ENCODE data around the gene DNAJB7. TPM values are rescaled to one million over a fixed set of nuclear protein-coding genes. Genes with fewer than 3 reads are reported as not detected.
"Not testable (repeated sequence)": the region's sequence is repeated elsewhere in the genome, so short reads cannot be mapped to it uniquely, and the experiment has no call there.

DNAJB7 gene
- total RNA-seq, 1 donor from 2014 or later: not detected

DNA sequence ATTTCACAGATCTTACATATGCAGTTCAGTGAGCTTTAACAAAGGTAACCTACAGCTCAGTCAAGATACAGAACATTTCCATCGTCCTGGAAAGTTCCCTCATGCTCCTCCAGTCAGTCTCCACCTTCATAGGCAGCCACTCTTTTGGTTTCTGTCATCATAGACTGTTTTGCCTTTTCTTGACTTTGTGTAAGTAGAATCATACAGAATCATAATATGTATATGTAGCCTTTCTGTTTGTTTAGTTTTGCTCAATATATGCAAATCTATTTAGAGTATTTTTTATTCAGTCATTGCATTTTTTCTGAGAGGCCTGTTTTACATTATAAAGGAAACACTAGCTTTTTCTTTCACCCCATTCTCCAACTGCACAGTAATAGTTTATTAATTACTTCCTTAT, 15.0 kb upstream of the DNAJB7 start:
- Histone ChIP-seq H4K20me1 (ENCODE audit: insufficient read depth, low read length) (no peaks in the 10 kb centered on the region), H2AFZ (ENCODE audit: low read depth, low read length) (no peak overlapping the region), H3K4me3 (ENCODE audit: insufficient read depth, low read depth, low read length) (no peak overlapping the region), H3K27me3 (ENCODE audit: insufficient read depth, low read length) (no peaks in the 10 kb centered on the region), H3K4me2 (ENCODE audit: low read length) (no peak overlapping the region), H3K79me2 (ENCODE audit: insufficient read depth, low read length) (no peaks in the 10 kb centered on the region), H3K27ac (ENCODE audit: low read depth, low read length) (no peak overlapping the region), H3K9me3 (ENCODE audit: insufficient read depth, low read depth, low read length) (no peaks in the 10 kb centered on the region), H3K9ac (ENCODE audit: low read length) (no peak overlapping the region), H3K4me1 (ENCODE audit: insufficient read depth, low read length) (no peaks in the 10 kb centered on the region), H3K36me3 (ENCODE audit: insufficient read depth, low read length) (peaks cover 6% of the 10 kb centered on the region)
- TF ChIP-seq, protein P1, sequence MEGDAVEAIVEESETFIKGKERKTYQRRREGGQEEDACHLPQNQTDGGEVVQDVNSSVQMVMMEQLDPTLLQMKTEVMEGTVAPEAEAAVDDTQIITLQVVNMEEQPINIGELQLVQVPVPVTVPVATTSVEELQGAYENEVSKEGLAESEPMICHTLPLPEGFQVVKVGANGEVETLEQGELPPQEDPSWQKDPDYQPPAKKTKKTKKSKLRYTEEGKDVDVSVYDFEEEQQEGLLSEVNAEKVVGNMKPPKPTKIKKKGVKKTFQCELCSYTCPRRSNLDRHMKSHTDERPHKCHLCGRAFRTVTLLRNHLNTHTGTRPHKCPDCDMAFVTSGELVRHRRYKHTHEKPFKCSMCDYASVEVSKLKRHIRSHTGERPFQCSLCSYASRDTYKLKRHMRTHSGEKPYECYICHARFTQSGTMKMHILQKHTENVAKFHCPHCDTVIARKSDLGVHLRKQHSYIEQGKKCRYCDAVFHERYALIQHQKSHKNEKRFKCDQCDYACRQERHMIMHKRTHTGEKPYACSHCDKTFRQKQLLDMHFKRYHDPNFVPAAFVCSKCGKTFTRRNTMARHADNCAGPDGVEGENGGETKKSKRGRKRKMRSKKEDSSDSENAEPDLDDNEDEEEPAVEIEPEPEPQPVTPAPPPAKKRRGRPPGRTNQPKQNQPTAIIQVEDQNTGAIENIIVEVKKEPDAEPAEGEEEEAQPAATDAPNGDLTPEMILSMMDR (IDR thresholded peaks at IDR 0.05; ENCODE audit: insufficient read depth, low read depth, low read length): no peak
- no peak for TF ChIP-seq EZH2 (IDR thresholded peaks at IDR 0.05; ENCODE audit: insufficient read depth, low read length)
- no peak overlapping the region for H3K27ac Mint-ChIP-seq (ENCODE audit: unreplicated experiment)
- no peaks in the 10 kb centered on the region for H3K4me1 Mint-ChIP-seq (ENCODE audit: low read depth, unreplicated experiment)
- H3K4me3 Mint-ChIP-seq (ENCODE audit: unreplicated experiment): no peak overlapping the region
- H3K36me3 Mint-ChIP-seq (ENCODE audit: low read depth, unreplicated experiment): peaks cover 5% of the 10 kb centered on the region
- FAIRE-seq: no peak
- H3K27me3 Mint-ChIP-seq (ENCODE audit: low read depth, unreplicated experiment): no peaks in the 10 kb centered on the region
- no peak for DNase-seq (ENCODE audit: low read depth)
- H3K9me3 Mint-ChIP-seq (ENCODE audit: unreplicated experiment): no peaks in the 10 kb centered on the region

- Mint-ChIP-seq H3K4me1 (ENCODE audit: low read depth, unreplicated experiment) (no peaks in the 10 kb centered on the region), H3K27me3 (ENCODE audit: low read depth, unreplicated experiment) (no peaks in the 10 kb centered on the region), H3K27ac (ENCODE audit: unreplicated experiment) (no peak overlapping the region), H3K36me3 (ENCODE audit: low read depth, unreplicated experiment) (no peaks in the 10 kb centered on the region), H3K4me3 (ENCODE audit: unreplicated experiment) (no peak overlapping the region), H3K9me3 (ENCODE audit: unreplicated experiment) (no peaks in the 10 kb centered on the region)
- Histone ChIP-seq H3K27ac (ENCODE audit: low read depth, low read length) (no peak overlapping the region), H3K27me3 (ENCODE audit: insufficient read depth, low read length) (no peaks in the 10 kb centered on the region), H2AFZ (ENCODE audit: low read depth, low read length) (no peak overlapping the region), H3K9ac (ENCODE audit: low read length) (no peak overlapping the region), H3K4me3 (ENCODE audit: insufficient read depth, low read depth, low read length) (no peak overlapping the region), H3K4me1 (ENCODE audit: insufficient read depth, low read length) (no peaks in the 10 kb centered on the region), H3K36me3 (ENCODE audit: insufficient read depth, low read length) (peaks cover 3% of the 10 kb centered on the region), H3K79me2 (ENCODE audit: insufficient read depth, low read length) (no peaks in the 10 kb centered on the region), H4K20me1 (ENCODE audit: insufficient read depth, low read length) (no peaks in the 10 kb centered on the region), H3K4me2 (ENCODE audit: low read length) (no peak overlapping the region), H3K9me3 (ENCODE audit: insufficient read depth, low read depth, low read length) (no peaks in the 10 kb centered on the region)
- TF ChIP-seq, protein P1 (IDR thresholded peaks at IDR 0.05; ENCODE audit: insufficient read depth, low read depth, low read length): no peak
- TF ChIP-seq EZH2 (IDR thresholded peaks at IDR 0.05; ENCODE audit: insufficient read depth, low read length): no peak
- DNase-seq (ENCODE audit: low read depth) (no peak), FAIRE-seq (no peak)
Measured at GRCh38 chr22:40875111-40875510, 13.2 kb upstream of the DNAJB7 start.

DNA sequence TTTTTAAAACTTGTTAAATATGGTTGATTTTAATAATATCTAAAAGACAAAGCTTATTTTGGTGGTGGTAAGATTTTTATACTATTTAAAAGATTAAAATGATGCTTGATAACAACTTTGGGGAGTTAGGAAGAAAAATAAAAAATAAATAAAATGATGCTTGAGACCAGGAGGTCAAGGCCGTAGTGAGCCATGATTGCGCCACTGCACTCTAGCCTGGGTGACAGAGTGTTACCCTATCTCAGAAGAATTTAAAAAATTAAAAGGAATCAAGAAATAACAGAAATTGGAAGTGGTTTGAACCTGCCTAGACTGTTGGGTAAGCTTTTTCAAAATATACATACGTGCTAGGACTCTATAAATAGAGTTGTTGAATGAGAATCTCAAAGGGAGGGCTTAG, 12.1 kb upstream of the DNAJB7 start:
- Mint-ChIP-seq H3K9me3 (ENCODE audit: unreplicated experiment) (no peaks in the 10 kb centered on the region), H3K27me3 (ENCODE audit: low read depth, unreplicated experiment) (no peaks in the 10 kb centered on the region), H3K4me1 (ENCODE audit: low read depth, unreplicated experiment) (no peaks in the 10 kb centered on the region), H3K27ac (ENCODE audit: unreplicated experiment) (no peak overlapping the region), H3K4me3 (ENCODE audit: unreplicated experiment) (no peak overlapping the region), H3K36me3 (ENCODE audit: low read depth, unreplicated experiment) (no peaks in the 10 kb centered on the region)
- Histone ChIP-seq H2AFZ (ENCODE audit: low read depth, low read length) (no peak overlapping the region), H3K27ac (ENCODE audit: low read depth, low read length) (no peak overlapping the region), H4K20me1 (ENCODE audit: insufficient read depth, low read length) (no peaks in the 10 kb centered on the region), H3K36me3 (ENCODE audit: insufficient read depth, low read length) (peaks cover 3% of the 10 kb centered on the region), H3K4me1 (ENCODE audit: insufficient read depth, low read length) (no peaks in the 10 kb centered on the region), H3K4me3 (ENCODE audit: insufficient read depth, low read depth, low read length) (no peak overlapping the region), H3K27me3 (ENCODE audit: insufficient read depth, low read length) (no peaks in the 10 kb centered on the region), H3K79me2 (ENCODE audit: insufficient read depth, low read length) (no peaks in the 10 kb centered on the region), H3K9me3 (ENCODE audit: insufficient read depth, low read depth, low read length) (no peaks in the 10 kb centered on the region), H3K9ac (ENCODE audit: low read length) (no peak overlapping the region), H3K4me2 (ENCODE audit: low read length) (no peak overlapping the region)
- no peak for FAIRE-seq
- no peak for DNase-seq (ENCODE audit: low read depth)
- TF ChIP-seq, protein P1 (IDR thresholded peaks at IDR 0.05; ENCODE audit: insufficient read depth, low read depth, low read length): no peak
- no peak for TF ChIP-seq EZH2 (IDR thresholded peaks at IDR 0.05; ENCODE audit: insufficient read depth, low read length)

- not testable (repeated sequence) for H3K9ac ChIP-seq (ENCODE audit: low read length); H3K36me3 ChIP-seq (ENCODE audit: insufficient read depth, low read length); H3K4me2 ChIP-seq (ENCODE audit: low read length); H2AFZ ChIP-seq (ENCODE audit: low read depth, low read length); H3K27ac ChIP-seq (ENCODE audit: low read depth, low read length); FAIRE-seq; H4K20me1 ChIP-seq (ENCODE audit: insufficient read depth, low read length); H3K27me3 Mint-ChIP-seq (ENCODE audit: low read depth, unreplicated experiment); H3K4me3 ChIP-seq (ENCODE audit: insufficient read depth, low read depth, low read length); H3K9me3 Mint-ChIP-seq (ENCODE audit: unreplicated experiment); H3K4me3 Mint-ChIP-seq (ENCODE audit: unreplicated experiment); H3K4me1 Mint-ChIP-seq (ENCODE audit: low read depth, unreplicated experiment); H3K9me3 ChIP-seq (ENCODE audit: insufficient read depth, low read depth, low read length); H3K36me3 Mint-ChIP-seq (ENCODE audit: low read depth, unreplicated experiment); DNase-seq (ENCODE audit: low read depth); H3K4me1 ChIP-seq (ENCODE audit: insufficient read depth, low read length); H3K27ac Mint-ChIP-seq (ENCODE audit: unreplicated experiment); H3K27me3 ChIP-seq (ENCODE audit: insufficient read depth, low read length)
- H3K79me2 ChIP-seq (ENCODE audit: insufficient read depth, low read length): peaks cover 27% of the 10 kb centered on the region
Measured at GRCh38 chr22:40868379-40868778, 6.5 kb upstream of the DNAJB7 start.
